ENCODE measurements around the gene ITGAL.

Gene ITGAL

GRCh38 chr16:30437511-30438046 is 35.0 kb upstream of the ITGAL start:
- TF ChIP-seq, protein P1, sequence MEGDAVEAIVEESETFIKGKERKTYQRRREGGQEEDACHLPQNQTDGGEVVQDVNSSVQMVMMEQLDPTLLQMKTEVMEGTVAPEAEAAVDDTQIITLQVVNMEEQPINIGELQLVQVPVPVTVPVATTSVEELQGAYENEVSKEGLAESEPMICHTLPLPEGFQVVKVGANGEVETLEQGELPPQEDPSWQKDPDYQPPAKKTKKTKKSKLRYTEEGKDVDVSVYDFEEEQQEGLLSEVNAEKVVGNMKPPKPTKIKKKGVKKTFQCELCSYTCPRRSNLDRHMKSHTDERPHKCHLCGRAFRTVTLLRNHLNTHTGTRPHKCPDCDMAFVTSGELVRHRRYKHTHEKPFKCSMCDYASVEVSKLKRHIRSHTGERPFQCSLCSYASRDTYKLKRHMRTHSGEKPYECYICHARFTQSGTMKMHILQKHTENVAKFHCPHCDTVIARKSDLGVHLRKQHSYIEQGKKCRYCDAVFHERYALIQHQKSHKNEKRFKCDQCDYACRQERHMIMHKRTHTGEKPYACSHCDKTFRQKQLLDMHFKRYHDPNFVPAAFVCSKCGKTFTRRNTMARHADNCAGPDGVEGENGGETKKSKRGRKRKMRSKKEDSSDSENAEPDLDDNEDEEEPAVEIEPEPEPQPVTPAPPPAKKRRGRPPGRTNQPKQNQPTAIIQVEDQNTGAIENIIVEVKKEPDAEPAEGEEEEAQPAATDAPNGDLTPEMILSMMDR (IDR thresholded peaks at IDR 0.05; ENCODE audit: insufficient read depth, missing control alignments), result no peak
- no peak for FAIRE-seq
- DNase-seq (ENCODE audit: insufficient read length, low spot score), result no peak

DNA sequence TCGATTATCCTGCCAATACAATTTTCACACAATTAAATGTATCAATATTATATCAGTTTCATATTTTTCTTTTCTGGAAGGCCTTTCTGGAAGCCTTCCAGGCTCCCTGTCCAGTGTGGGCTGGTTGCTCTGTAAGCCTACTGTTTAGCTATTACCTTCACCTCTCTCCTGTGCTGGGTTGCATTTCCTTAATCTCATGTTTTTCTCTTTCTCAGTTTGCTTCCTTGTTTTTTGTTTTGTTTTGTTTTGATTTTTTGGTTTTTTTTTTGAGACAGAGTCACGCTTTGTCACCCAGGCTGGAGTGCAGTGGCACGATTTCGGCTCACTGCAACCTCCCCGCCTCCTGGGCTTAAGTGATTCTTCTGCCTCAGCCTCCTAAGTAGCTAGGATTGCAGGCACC is 33.7 kb upstream of the ITGAL start:
- DNase-seq (ENCODE audit: insufficient read length, low spot score) (no peak), FAIRE-seq (no peak)
- TF ChIP-seq, protein P1 (IDR thresholded peaks at IDR 0.05; ENCODE audit: insufficient read depth, missing control alignments), result no peak

- TF ChIP-seq, protein P1 (IDR thresholded peaks at IDR 0.05; ENCODE audit: insufficient read depth, missing control alignments), result no peak
- FAIRE-seq (no peak), DNase-seq (ENCODE audit: insufficient read length, low spot score) (no peak)
Observed at GRCh38 chr16:30439720-30440348, 32.7 kb upstream of the ITGAL start.

- FAIRE-seq, result no peak
- TF ChIP-seq, protein P1 (IDR thresholded peaks at IDR 0.05; ENCODE audit: insufficient read depth, missing control alignments), result no peak
- no peak for DNase-seq (ENCODE audit: insufficient read length, low spot score)
Observed at GRCh38 chr16:30443631-30444030, 28.9 kb upstream of the ITGAL start.

DNA sequence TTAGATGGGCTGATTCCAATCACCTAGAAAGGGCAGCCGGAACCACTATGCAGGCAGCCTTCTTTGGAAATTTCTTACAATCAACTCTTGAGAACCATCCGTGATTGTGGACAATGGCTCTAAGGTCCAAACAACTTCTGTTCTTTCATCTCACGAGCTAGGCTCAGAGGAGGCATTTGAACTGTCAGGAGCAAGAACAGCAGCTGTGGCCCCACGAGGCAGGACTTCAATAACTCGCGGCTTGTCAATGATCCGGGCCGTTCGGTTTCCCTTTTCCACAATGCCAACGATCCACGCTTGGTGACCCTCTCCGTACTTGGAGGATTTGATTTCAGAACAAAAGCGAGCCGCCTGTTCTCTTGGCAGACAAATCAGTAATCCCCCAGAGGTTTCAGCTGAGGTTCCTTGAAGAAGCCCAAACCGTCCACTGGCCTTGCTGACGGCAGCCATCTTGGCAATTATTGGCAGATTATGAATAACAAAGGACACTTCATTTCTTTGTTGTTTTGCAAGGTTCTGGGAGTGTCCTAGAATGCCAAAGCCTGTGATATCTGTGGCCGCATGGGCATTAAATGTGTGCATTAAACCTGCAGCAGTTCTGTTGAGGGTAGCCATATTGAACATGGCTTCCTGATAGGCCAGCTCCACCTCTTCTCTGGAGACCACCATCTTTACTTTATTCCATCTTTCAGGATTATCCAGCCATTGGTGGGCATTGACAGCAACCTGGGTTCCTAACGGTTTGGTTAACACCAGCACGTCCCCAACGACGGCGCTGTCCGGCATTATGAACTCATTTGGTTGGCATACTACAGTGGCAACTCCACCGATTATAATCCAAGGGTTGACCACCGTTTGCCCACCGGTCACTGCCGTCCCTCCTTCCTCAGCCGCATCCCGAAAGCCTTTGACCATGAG is 28.1 kb upstream of the ITGAL start:
- DNase-seq (ENCODE audit: insufficient read length, low spot score) (no peak), FAIRE-seq (no peak)
- TF ChIP-seq, protein P1 (IDR thresholded peaks at IDR 0.05; ENCODE audit: insufficient read depth, missing control alignments), result no peak

DNA sequence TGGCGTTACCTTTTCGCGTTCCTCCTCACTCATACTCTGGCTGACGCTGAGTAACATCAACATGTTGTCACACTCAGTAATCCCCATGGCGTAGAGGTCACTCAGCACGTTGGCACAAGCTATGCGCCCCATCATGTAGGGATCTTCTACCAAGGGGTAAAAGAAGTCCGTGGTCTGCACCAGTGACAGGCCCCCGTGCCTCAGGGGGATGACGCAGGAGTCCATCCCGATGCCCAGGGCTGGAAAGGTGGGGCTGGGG is 27.5 kb upstream of the ITGAL start:
- FAIRE-seq (no peak), DNase-seq (ENCODE audit: insufficient read length, low spot score) (no peak)
- TF ChIP-seq, protein P1 (IDR thresholded peaks at IDR 0.05; ENCODE audit: insufficient read depth, missing control alignments), result no peak

Data from D721Med (cell line).